ENCODE data around the gene DSG3.

The DSG3 gene

GRCh38 chr18:31430072-31430471 is 17.5 kb upstream of the DSG3 start:
- no peak for DNase-seq (ENCODE audit: low read depth in 2 of 2)

- DNase-seq (ENCODE audit: low read depth in 2 of 2), result no peak
Measured at GRCh38 chr18:31430554-31430953, 17.0 kb upstream of the DSG3 start.

DNA sequence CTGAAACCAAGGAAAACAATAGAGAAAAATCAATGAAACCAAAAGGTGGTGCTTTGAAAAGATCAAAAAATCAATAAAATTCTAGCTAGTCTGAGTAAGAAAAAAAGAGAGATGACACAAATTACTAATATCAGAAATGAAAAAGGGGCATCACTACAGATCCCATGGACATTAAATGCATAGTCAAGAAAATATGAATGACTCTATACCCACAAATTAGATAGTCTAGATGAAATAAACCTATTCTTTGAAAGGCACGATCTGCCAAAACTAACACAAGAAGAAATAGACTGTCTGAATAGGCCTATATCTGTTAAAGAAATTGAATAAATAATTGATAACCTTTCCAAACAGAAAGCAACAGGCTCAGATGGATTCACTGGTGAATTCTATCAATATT is 15.2 kb upstream of the DSG3 start:
- no peak for DNase-seq (ENCODE audit: low read depth in 2 of 2)

GRCh38 chr18:31436825-31437224 is 10.7 kb upstream of the DSG3 start:
- DNase-seq (ENCODE audit: low read depth in 2 of 2), result no peak

- no peak for DNase-seq (ENCODE audit: low read depth in 2 of 2)
Measured at GRCh38 chr18:31438402-31438801, 9.1 kb upstream of the DSG3 start.

DNA sequence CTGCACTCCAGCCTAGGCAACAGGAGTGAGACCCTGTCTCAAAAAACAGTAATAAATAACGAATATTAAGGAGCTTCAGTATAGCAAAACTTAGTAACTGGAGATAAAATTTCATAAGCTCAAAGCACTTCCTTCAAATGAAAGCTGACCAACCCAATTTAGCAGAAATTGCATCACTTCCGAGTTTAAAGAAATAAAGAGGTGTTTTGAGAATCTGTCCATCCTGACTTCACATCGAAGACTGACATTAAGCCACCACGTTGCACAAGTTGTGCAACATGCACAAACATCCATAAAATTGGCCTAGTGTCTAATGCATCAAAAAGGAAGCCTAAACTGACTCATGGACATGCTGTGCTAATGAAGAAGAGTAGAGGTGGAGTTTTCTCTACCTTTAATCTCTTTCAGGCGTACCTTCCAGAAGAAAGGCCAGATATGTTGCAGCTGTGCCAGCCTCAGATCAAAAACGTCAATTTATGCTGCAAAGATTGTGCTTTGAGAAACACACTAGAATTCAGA is 7.7 kb upstream of the DSG3 start:
- no peak for DNase-seq (ENCODE audit: low read depth in 2 of 2)

DNA sequence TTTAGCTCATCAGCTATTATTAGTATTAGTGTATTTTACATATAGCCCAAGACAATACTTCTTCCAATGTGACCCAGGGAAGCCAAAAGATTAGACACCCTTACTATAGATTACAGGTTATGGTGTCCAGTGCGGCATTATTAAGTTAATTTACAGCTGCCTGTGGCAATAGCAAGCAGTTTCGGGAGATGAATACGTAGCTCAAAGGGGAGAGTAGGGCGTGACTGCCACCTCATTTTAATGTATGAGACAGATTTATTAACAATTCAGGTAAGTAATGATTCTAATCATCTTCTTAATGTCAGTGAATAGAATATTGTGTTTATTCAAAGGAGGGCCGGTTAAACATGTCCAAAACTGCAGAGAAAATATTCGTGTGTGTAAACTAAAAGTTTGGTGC is 6.8 kb upstream of the DSG3 start:
- no peak for DNase-seq (ENCODE audit: low read depth in 2 of 2)

DNA sequence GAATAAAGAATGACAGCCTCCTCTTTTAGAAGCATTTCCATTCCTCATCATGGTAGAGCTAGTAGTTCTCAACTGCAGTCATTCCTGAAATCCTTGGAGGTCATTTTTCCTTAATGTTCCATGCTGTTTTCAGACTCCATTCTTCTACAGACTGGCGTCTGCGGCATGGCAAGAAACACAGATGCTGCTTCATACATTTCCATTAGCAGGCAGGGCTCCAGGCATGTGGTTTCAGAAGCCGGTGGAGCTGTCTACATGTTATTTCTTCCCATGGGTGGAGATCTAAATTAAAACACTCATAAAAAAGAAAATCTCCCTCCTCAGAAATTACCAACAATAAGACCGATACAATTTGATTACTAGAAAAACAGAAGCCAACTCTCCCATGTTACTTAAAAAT is 6.0 kb upstream of the DSG3 start:
- no peak for DNase-seq (ENCODE audit: low read depth in 2 of 2)

GRCh38 chr18:31444142-31444541 is 3.4 kb upstream of the DSG3 start:
- no peak for DNase-seq (ENCODE audit: low read depth in 2 of 2)

- DNase-seq (ENCODE audit: low read depth in 2 of 2), result no peak
Measured at GRCh38 chr18:31445908-31446307, 1.6 kb upstream of the DSG3 start.

DNA sequence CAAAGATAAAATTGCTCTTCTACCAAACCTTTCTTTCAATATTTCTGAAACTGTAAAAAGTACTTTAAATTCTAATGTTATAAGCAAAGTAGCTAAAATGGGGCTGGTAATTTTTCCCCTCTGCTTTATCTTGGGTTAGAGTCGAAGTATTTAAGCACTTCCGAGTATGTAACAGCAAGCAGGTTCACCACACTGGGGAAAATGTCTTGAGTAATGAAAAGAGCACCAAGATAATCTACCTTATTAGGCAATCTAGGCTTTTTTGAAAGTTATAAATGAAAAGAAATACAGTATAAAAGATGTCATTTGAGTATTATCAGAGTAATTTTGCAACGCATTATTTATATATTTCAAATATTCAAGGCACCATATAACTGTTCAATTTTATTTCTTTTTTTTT is 687 bp upstream of the DSG3 start:
- no peak for DNase-seq (ENCODE audit: low read depth in 2 of 2)

- no peak for DNase-seq (ENCODE audit: low read depth in 2 of 2)
Measured at GRCh38 chr18:31450409-31450808, 2.9 kb downstream of the DSG3 start.

DNA sequence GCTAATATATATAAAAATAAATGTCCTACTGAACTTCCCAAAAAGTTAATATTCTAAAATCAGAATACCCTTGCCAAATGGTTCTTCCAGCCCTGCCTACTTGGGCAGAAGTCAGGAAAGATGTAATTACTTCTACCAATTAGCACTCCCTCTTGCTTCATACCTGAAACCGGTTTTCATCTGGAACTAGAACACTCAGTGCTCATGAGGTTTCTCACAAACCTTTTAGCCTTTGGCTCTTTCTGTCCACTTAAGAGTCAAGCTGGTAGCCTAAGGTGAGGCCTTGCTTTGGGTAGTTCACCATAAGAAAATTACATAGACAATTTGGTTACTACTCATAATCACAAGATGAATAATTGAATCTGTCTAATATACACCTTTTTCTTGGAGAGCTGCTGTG is 4.1 kb downstream of the DSG3 start:
- DNase-seq (ENCODE audit: low read depth in 2 of 2), result no peak

DNA sequence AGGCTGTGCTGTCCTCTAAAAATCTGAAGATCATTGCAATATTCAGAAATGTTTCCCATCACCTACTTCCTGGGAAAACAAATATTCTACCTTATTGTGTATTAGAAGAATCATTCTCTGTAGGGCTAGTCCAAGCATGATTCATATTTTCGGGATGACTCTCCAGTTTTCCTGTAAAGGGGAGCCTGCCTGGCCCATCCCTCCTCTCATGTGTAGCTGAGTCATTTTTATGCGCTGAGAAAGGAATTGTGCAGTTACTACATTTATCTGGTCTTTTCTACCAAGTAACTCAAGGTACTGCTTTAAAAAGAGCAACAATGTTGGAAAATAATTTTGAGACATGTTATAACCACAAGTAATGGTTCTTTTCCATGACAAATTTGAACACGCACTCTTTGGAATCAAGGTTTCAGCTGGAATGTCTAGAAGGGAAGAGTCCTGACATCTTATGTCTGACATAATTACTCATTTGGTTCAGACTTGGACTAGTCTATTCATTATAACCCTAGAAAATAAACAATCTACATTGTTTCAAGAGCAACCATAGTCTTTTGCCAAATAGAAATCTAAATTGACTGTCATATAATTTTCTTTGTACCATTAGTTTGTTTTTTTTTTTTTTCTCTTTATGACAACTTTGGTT is 6.6 kb downstream of the DSG3 start:
- no peak for DNase-seq (ENCODE audit: low read depth in 2 of 2)

- DNase-seq (ENCODE audit: low read depth in 2 of 2), result no peak
Measured at GRCh38 chr18:31469629-31470028, 22.1 kb downstream of the DSG3 start.

GRCh38 chr18:31478688-31479087 is 31.1 kb downstream of the DSG3 start:
- DNase-seq (ENCODE audit: low read depth in 2 of 2), result no peak

- no peak for DNase-seq (ENCODE audit: low read depth in 2 of 2)
Measured at GRCh38 chr18:31482051-31482450, 34.5 kb downstream of the DSG3 start.

- no peak for DNase-seq (ENCODE audit: low read depth in 2 of 2)
Measured at GRCh38 chr18:31483396-31483795, 35.9 kb downstream of the DSG3 start.

GRCh38 chr18:31484461-31484860 is 36.9 kb downstream of the DSG3 start:
- DNase-seq (ENCODE audit: low read depth in 2 of 2), result no peak

DNA sequence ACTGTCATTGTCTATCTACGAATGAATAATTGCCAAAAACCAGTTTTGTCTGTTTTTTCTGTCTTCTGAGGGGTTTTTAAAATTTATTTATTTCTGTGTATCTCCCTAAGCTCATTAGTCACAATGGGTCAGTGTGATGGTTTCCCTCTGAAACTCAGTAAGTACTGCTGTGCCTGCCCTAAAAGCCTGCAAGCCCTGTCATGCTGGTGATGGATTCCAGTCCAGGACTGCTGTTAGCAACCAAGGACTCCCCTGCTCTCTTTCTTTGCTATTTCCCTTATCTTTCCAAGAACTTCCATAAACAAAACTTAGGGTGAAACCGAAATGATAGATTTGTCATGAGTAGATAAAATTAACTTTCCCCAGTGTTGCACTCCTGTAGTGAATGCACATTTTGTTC is 38.6 kb downstream of the DSG3 start:
- DNase-seq (ENCODE audit: low read depth in 2 of 2), result no peak

- DNase-seq (ENCODE audit: low read depth in 2 of 2), result no peak
Measured at GRCh38 chr18:31487246-31488015, 39.9 kb downstream of the DSG3 start.

GRCh38 chr18:31489311-31489710 is 41.8 kb downstream of the DSG3 start:
- DNase-seq (ENCODE audit: low read depth in 2 of 2), result no peak

DNA sequence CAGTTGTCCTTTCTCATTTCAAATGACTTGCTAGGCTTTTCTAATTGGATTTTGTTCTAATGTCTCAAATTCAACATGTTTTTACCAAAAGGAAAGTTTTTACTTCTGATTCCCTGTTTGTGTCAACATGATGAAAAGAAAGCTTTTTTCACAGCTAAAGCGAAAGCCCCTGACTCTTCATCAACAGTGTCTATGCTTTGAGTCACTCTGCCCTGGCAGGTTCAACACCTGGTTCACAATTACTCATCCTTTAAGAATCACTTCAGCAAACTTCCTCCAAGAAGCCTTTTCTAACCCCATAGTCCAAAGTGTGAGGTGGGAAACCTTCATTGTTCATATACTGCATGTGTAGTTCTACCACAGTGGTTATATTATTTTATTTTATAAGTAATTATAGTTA is 42.8 kb downstream of the DSG3 start:
- DNase-seq (ENCODE audit: low read depth in 2 of 2), result no peak
